AG04449 (cell line): ENCODE results near the gene SYTL1.

Experiments used
- CTCF ChIA-PET: fragments of 350-600 bp; formaldehyde crosslinking; extraction: SDS; loops from one replicate; lab custom pipeline; 2021; ENCODE audit warnings: antibody characterized with exemption; lab: Yijun Ruan, JAX
- POLR2A ChIA-PET: fragments of 400-600, 350-600 bp; formaldehyde crosslinking; extraction: SDS; loops from one replicate; lab custom pipeline; 2020; ENCODE audit warnings: antibody characterized with exemption, inconsistent platforms; lab: Yijun Ruan, JAX
- DNase-seq: peaks from one replicate; pipeline ENCODE4 v3.0.0-alpha.2; 2010; ENCODE audit warnings: low read depth, low spot score
- H3K4me3 ChIP-seq: 2 replicates; pipeline ENCODE4 v1.5.1; 2011; ENCODE audit warnings: low read depth, mild to moderate bottlenecking, control low read depth, low read length
- TF ChIP-seq, protein P1 (sequence below): IDR thresholded peaks from one replicate; pipeline ENCODE4 v1.5.1; 2011; ENCODE audit warnings: mild to moderate bottlenecking, moderate library complexity, low read length, control low read depth, inconsistent platforms; ENCODE audit not compliant: insufficient read depth; ENCODE audit errors: missing control alignments

SYTL1 gene

DNA sequence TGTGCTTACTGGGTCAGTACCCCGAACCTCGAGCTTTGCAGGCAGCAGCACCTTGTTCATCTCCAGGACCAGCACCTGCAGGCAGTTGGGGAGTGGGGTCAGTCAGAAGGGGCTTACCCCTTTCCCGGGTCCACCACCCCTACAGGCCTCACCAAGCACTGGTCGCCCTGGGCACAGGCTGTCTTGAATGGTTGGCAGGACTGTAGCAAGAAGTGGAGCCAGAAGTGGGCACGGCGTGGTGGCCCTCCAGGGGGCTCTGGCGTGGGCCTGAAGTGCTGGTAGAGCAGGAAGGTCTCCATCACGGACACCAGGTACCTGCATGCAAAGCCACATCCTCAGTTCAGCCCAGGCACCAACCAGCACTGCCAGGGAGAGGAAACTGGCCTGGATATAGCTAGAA, 19.7 kb downstream of the SYTL1 start:
- ChIA-PET CTCF (interaction anchor here (1.0 to 10.4 kb wide), 8 partner anchors 8 to 246 kb away, joined by 3 to 187 read pairs (median 6); no protein-coding TSS in a partner anchor), POLR2A (interaction anchor here (0.6 to 0.7 kb wide), 3 partner anchors 10 to 12 kb away, joined by 3 read pairs; no protein-coding TSS in a partner anchor)
- H3K4me3 ChIP-seq: no peak overlapping the region
- no peak for DNase-seq
- TF ChIP-seq, protein P1, sequence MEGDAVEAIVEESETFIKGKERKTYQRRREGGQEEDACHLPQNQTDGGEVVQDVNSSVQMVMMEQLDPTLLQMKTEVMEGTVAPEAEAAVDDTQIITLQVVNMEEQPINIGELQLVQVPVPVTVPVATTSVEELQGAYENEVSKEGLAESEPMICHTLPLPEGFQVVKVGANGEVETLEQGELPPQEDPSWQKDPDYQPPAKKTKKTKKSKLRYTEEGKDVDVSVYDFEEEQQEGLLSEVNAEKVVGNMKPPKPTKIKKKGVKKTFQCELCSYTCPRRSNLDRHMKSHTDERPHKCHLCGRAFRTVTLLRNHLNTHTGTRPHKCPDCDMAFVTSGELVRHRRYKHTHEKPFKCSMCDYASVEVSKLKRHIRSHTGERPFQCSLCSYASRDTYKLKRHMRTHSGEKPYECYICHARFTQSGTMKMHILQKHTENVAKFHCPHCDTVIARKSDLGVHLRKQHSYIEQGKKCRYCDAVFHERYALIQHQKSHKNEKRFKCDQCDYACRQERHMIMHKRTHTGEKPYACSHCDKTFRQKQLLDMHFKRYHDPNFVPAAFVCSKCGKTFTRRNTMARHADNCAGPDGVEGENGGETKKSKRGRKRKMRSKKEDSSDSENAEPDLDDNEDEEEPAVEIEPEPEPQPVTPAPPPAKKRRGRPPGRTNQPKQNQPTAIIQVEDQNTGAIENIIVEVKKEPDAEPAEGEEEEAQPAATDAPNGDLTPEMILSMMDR: no peak

DNA sequence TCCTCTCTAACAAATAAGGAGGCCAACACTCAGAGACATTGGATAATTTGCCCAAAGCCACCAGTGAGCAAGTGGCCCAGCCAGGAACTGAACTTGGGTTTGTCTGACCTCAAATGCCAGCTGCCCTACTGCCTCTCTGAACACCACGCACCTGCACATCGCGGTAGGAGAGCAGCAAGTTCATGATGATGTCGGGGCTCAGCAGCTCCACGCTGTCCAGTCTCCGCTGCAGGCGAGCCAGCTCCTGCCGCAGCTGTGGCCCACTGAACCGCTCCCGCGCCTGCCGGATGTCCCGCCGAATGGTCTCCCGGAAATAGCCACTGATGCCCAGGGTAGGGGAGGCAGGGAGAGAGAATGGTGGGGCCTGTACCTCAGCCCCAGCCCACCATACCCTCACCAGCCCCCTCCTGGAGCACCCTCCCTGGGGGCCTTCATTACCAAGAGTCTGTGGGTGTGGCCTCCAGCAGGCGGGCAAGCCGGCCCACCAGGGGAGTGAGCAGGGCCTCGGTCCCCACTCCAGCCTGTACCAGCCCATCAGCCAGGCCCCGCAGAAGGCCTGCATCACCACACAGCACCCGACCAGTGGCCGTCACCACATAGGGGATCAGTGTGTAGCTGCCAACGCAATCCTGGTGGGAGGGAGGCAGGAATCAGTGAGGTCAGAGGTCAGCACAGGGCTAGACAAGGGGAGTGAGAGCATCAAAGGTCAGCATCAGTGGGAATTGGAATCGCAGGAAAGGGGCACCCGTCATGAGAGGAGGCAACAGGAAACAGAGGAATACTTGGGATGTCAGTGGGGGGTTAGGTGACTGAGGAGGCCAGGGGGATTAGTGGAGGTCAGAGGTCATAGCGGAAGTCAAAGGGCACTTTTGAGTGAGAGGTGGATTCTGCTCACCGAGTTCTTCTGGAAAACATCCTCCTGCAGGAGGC, 22.2 kb downstream of the SYTL1 start:
- ChIA-PET CTCF (interaction anchor here (1.4 to 10.4 kb wide), 9 partner anchors 10 to 244 kb away, joined by 3 to 187 read pairs (median 26); partner anchors contain the start of gene GPR3), POLR2A (no interaction called here)
- no peak for DNase-seq
- TF ChIP-seq, protein P1: no peak
- H3K4me3 ChIP-seq: no peak overlapping the region

DNA sequence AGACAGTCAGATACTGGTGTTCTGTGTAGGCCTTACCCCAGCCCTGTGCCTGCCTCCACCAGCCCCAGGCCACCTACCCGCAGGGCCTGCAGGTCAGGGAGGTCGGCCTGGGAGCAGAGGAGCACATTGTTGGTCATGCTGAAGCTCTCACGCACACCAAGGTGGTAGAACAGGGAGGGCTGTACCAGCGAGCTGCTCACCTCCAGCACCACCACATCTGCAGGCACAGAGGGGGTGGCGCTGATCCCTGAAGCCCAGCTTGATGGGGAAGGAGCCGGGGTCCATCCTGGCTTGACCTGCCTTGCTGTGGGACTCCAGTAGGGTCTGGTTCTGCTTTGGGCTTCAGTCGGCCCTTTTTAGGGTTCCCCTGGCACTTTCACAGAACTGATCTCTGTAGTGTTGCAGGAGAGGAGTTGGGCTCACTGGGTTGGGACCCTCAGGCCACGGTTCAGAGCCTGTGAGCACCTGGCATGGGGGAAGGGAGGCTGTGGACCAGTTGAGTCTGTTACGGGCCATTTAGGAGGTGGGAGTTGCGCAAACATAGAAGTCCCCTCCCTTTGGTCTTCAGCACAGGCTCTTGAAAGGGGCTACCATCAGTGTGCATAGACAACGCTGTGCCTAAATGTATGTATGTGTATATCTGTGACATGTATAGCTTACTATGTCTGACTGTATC, 23.0 kb downstream of the SYTL1 start:
- no peak for DNase-seq
- TF ChIP-seq, protein P1: no peak
- ChIA-PET POLR2A (interaction anchor here (0.9 to 2.3 kb wide), 7 partner anchors 9 to 253 kb away, joined by 3 to 31 read pairs (median 5); no protein-coding TSS in a partner anchor), CTCF (interaction anchor here (0.7 to 10.4 kb wide), 27 partner anchors 11 to 305 kb away, joined by 3 to 187 read pairs (median 7); partner anchors contain the start of genes GPR3 and SYTL1)
- peak overlapping the region; percentile 52 for H3K4me3 ChIP-seq

DNA sequence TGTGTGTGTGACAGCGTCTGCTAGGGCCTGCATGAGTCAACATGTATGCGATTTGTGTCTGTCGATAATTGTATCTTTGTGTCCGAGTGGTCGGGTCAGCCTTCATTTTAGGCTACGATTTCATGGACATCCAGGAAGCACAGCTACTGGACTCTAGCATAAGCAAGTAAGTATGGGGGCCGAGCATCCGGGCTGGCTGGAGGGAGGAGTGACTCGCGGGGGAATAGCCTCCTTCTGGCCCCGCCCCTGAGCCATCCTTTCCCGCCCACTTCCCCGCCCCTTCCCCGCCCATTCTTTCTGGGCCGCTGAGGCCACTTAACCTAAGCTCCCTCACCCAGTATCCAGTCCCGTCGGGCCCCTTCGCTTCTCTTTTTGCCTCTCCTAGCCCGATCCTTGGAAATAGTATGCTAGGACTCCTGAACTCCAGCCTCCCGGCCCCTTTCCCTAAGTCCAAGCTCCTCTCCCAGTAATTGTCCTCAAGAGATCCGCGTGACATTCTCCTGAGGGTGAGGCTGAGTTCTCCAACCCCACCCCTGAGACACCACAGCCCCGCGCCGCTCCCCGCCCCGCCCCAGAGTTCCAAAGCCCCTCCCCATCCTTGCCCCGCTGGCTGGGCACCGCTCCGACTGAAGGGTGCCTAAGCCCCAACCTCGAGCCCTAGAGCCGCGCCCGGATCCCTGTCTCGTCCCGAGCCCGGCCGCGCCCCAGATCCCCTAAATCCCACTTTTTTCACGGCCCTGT, 23.7 kb downstream of the SYTL1 start:
- CTCF ChIA-PET: interaction anchor here (0.7 to 10.4 kb wide), 34 partner anchors 12 to 319 kb away, joined by 3 to 187 read pairs (median 6); partner anchors contain the start of genes CD164L2, GPR3, IFI6 and SYTL1
- TF ChIP-seq, protein P1: no peak
- peak; percentile 42 for DNase-seq

DNA sequence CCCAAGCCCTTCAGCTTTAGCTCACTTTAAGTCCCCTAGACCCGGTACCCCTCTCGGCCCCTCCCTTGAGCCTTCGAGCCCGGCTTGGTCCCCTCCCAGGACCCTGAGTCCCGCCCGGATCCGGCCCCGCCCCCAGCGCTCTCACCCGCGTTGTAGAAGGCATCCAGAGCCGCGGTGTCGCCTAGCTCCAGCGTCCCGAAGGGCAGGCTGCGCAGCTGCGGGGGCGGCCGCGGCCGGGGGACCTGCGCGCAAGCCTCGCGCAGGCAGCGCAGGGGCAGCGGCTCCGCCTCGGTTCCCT, 24.2 kb downstream of the SYTL1 start:
- TF ChIP-seq, protein P1: no peak
- peak overlapping the region; percentile 63 for H3K4me3 ChIP-seq
- DNase-seq: no peak
- ChIA-PET POLR2A (interaction anchor here (1.0 to 2.3 kb wide), 6 partner anchors 12 to 254 kb away, joined by 3 to 31 read pairs (median 7); no protein-coding TSS in a partner anchor), CTCF (interaction anchor here (0.9 to 10.4 kb wide), 34 partner anchors 11 to 320 kb away, joined by 3 to 187 read pairs (median 6); partner anchors contain the start of genes CD164L2, GPR3, IFI6 and SYTL1)

More for the DNA sequence above, 23.7 kb downstream of the SYTL1 start:
- peak overlapping the region; percentile 63 for H3K4me3 ChIP-seq
- POLR2A ChIA-PET: interaction anchor here (0.9 to 2.3 kb wide), 7 partner anchors 9 to 253 kb away, joined by 3 to 31 read pairs (median 5); no protein-coding TSS in a partner anchor
